Measurements from ENCODE around the gene ERAP2.

DNA sequence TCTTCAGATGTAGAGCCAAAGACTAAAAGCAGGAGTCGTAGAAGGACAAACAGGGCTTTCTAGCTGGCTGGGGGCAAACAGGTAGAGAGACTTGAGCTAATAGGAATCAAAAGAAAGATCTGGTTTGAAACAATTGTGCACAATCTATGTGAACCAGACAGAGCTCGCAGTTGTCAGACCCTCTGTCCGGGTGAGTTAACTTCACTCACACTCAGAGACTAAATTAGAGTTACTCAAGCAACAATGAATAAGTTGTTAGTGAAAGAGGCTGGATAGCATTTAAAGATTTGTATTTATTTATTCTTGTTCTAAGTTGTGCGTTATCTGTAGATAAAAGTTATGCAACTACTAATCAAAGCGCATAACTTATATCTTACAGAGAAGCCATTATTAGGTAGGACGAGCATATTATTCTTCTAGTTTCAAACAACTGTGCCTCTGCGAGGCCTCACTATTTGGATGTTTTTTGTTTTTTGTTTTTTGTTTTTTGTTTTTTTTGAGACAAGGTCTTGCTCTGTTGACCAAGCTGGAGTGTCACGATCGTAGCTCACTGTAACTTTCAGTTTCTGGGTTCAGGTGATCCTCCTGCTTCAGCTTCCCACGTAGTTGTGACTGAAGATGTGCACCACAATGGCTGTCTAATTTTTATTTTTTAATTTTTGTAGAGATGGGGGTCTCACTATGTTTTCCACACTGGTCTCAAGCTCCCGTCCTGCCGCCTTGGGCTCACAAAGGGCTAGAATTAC is 46.4 kb downstream of the ERAP2 start:
- TF ChIP-seq, protein P1, sequence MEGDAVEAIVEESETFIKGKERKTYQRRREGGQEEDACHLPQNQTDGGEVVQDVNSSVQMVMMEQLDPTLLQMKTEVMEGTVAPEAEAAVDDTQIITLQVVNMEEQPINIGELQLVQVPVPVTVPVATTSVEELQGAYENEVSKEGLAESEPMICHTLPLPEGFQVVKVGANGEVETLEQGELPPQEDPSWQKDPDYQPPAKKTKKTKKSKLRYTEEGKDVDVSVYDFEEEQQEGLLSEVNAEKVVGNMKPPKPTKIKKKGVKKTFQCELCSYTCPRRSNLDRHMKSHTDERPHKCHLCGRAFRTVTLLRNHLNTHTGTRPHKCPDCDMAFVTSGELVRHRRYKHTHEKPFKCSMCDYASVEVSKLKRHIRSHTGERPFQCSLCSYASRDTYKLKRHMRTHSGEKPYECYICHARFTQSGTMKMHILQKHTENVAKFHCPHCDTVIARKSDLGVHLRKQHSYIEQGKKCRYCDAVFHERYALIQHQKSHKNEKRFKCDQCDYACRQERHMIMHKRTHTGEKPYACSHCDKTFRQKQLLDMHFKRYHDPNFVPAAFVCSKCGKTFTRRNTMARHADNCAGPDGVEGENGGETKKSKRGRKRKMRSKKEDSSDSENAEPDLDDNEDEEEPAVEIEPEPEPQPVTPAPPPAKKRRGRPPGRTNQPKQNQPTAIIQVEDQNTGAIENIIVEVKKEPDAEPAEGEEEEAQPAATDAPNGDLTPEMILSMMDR (conservative IDR thresholded peaks at IDR 0.05) = no peak
- TF ChIP-seq ZFX (IDR thresholded peaks at IDR 0.05) = no peak
